HepG2 (cell line): ENCODE data around the gene CD300LF. TPM values are rescaled to one million over a fixed set of nuclear protein-coding genes. Genes with fewer than 3 reads are reported as not detected.
A peak's percentile ranks its signal among the peaks of the same experiment; 100 is the strongest.

Experiments
- ATAC-seq: fragments of 200-7000 bp; cut with Tn5 transposase; 3 replicates; pipeline ENCODE4 v1.9.1; 2020; ENCODE audit warnings: mild to moderate bottlenecking, moderate library complexity
- BruUV-seq: library from RNA; stranded (reverse); fragments of 400-500 nt; replicated peaks from 2 replicates; lab custom pipeline; 2021; lab: Mats Ljungman, UMichigan
- CTCF ChIA-PET: fragments of 300-600 bp; formaldehyde crosslinking; extraction: SDS; loops from one replicate; lab custom pipeline; 2021; ENCODE audit warnings: low total read pairs, inconsistent platforms, low intra/inter-chr PET ratio; lab: Yijun Ruan, JAX
- POLR2A ChIA-PET: fragments of 350-600 bp; sonication (Branson Sonifier 250); formaldehyde crosslinking; loops from one replicate; lab custom pipeline; 2020; ENCODE audit warnings: antibody characterized with exemption, inconsistent platforms; lab: Yijun Ruan, JAX
- DNase-seq: peaks from one replicate; pipeline ENCODE4 v3.0.0-alpha.2; 2015; ENCODE audit warnings: low spot score
- FAIRE-seq: peaks from 3 replicates; lab custom pipeline; 2011; peaks lifted over from hg19 to GRCh38; lab: Jason Lieb, UNC
- H2AFZ ChIP-seq: one replicate; pipeline ENCODE4 v1.6.1; 2011; ENCODE audit warnings: low read length, inconsistent platforms
- H3K27ac ChIP-seq: fragments of 300-600 bp; 3 replicates; pipeline ENCODE4 v1.8.0; 2011; ENCODE audit warnings: mixed run types, mild to moderate bottlenecking, mixed read lengths, low read length, inconsistent platforms; ENCODE audit not compliant: insufficient read depth; ENCODE audit errors: extremely low read length
- H3K27me3 ChIP-seq, 2 experiments: fragments of 200-600 bp in 1 of 2; 2 replicates in 1 of 2; 3 replicates in 1 of 2; pipeline versions ENCODE4 v1.6.0 to v1.8.0; 2011; ENCODE audit warnings: low read length in 2 of 2, mild to moderate bottlenecking in 2 of 2, moderate library complexity in 2 of 2, inconsistent platforms in 1 of 2; ENCODE audit not compliant: insufficient read depth in 2 of 2, control insufficient read depth in 1 of 2
- H3K36me3 ChIP-seq, 2 experiments: fragments of 200-600 bp in 1 of 2; replicated peaks in 1 of 2; 2 replicates in 1 of 2; 3 replicates in 1 of 2; pipeline versions ENCODE4 v1.5.1 to v1.8.0; 2011; ENCODE audit warnings: low read length in 2 of 2, inconsistent platforms in 1 of 2; ENCODE audit not compliant: insufficient read depth in 2 of 2, control insufficient read depth in 1 of 2
- H3K4me1 ChIP-seq: 2 replicates; pipeline ENCODE4 v1.5.1; 2012; ENCODE audit warnings: low read length, inconsistent platforms; ENCODE audit not compliant: insufficient read depth
- H3K4me2 ChIP-seq: 2 replicates; pipeline ENCODE4 v1.6.0; 2011; ENCODE audit warnings: low read depth, low read length, inconsistent platforms
- H3K4me3 ChIP-seq, 3 experiments: fragments of 200-600 bp in 1 of 3; sonication (generic), shearing (Covaris generic) in 1 of 3; replicated peaks in 1 of 3; 2 replicates each; pipeline ENCODE4 v1.5.1; 2011 to 2016; ENCODE audit warnings: low read length in 3 of 3, inconsistent platforms in 2 of 3, low read depth in 2 of 3, mild to moderate bottlenecking in 2 of 3, control low read depth in 1 of 3, mixed read lengths in 1 of 3; ENCODE audit not compliant: insufficient read depth in 1 of 3
- H3K79me2 ChIP-seq: one replicate; pipeline ENCODE4 v1.6.1; 2011; ENCODE audit warnings: low read length, inconsistent platforms; ENCODE audit not compliant: insufficient read depth
- H3K9ac ChIP-seq: 2 replicates; pipeline ENCODE4 v1.6.0; 2011; ENCODE audit warnings: mild to moderate bottlenecking, low read depth, low read length, inconsistent platforms; ENCODE audit not compliant: insufficient read depth
- H3K9me3 ChIP-seq: 2 replicates; pipeline ENCODE4 v1.5.1; 2012; ENCODE audit warnings: mild to moderate bottlenecking, low read length
- H4K20me1 ChIP-seq: 2 replicates; pipeline ENCODE4 v1.6.0; 2011; ENCODE audit warnings: inconsistent platforms, mild to moderate bottlenecking, low read length, moderate library complexity; ENCODE audit not compliant: insufficient read depth
- BCL6 ChIP-seq: IDR thresholded peaks from 2 replicates; pipeline ENCODE4 v1.6.1; 2016; ENCODE audit warnings: missing genetic modification reagents, missing compliant biosample characterization
- GABPB1 ChIP-seq: IDR thresholded peaks from 2 replicates; pipeline ENCODE4 v1.6.1; 2016; ENCODE audit warnings: mild to moderate bottlenecking, missing genetic modification reagents, moderate library complexity, missing compliant biosample characterization
- PATZ1 ChIP-seq: sonication (generic); formaldehyde crosslinking; IDR thresholded peaks from 2 replicates; pipeline ENCODE4 v1.4.0; 2020; ENCODE audit warnings: missing genetic modification reagents
- SP1 ChIP-seq, 2 experiments: fragments of 450-650 bp in 1 of 2; sonication (generic) in 1 of 2; formaldehyde crosslinking in 1 of 2; IDR thresholded peaks; 2 replicates each; pipeline versions ENCODE4 v1.4.0 to v1.6.1; 2016 to 2020; ENCODE audit warnings: missing genetic modification reagents in 1 of 2
- ZBTB7A ChIP-seq: sonication (generic); formaldehyde crosslinking; IDR thresholded peaks from 2 replicates; pipeline ENCODE4 v1.8.0; 2022; ENCODE audit warnings: mild to moderate bottlenecking, missing genetic modification reagents
- ZNF101 ChIP-seq: sonication (generic); formaldehyde crosslinking; IDR thresholded peaks from 2 replicates; pipeline ENCODE4 v1.4.0; 2020; ENCODE audit warnings: mild to moderate bottlenecking, low read depth, missing genetic modification reagents, borderline replicate concordance
- ZNF256 ChIP-seq: sonication (generic); formaldehyde crosslinking; conservative IDR thresholded peaks from 2 replicates; pipeline ENCODE4 v1.4.0; 2020; ENCODE audit warnings: missing genetic modification reagents
- ZNF724P ChIP-seq: sonication (generic); formaldehyde crosslinking; IDR thresholded peaks from 2 replicates; pipeline ENCODE4 v1.8.0; 2022; ENCODE audit warnings: missing genetic modification reagents, borderline replicate concordance
- ZSCAN25 ChIP-seq: sonication (generic); formaldehyde crosslinking; IDR thresholded peaks from 2 replicates; pipeline ENCODE4 v1.8.0; 2022; ENCODE audit warnings: mild to moderate bottlenecking, missing genetic modification reagents
- WGBS: methylation state at CpG from one replicate; pipeline ENCODE4 v1.1.6; 2017; ENCODE audit warnings: low lambda C conversion rate; 5-methylcytosine and 5-hydroxymethylcytosine counted together
- in situ Hi-C: cut with HindIII; loops from 2 replicates; pipeline ENCODE4 v1.10.0; 2017; ENCODE audit warnings: low pct_unique_long_range_greater_than_20kb; ENCODE audit not compliant: extremely low pct_ligation_motif_present
- intact Hi-C: fragments of 100-400 bp; cut with micrococcal nuclease; formaldehyde crosslinking; loops from one replicate; pipeline ENCODE4 v1.10.0; 2022; ENCODE audit not compliant: unreplicated experiment
- polyA plus RNA-seq, 8 experiments: library from polyadenylated mRNA; depleted of rRNA in 3 of 8; stranded (reverse) in 7 of 8; unstranded in 1 of 8; fragments of >200 nt; fragmentation: Illumina TruSeq in 4 of 8; extraction: Trizol in 4 of 8; gene quantifications; 2 replicates each; pipeline versions ENCODE4 v1.2.1 to v1.2.3, GENCODE V29; 2011 to 2016; ENCODE audit warnings: low read depth in 4 of 8, missing spikeins in 1 of 8, mixed read lengths in 1 of 8; ENCODE audit not compliant: insufficient read depth in 1 of 8
- total RNA-seq, 5 experiments: library from RNA; depleted of rRNA; stranded (reverse); fragments of >200 nt; fragmentation: Illumina TruSeq; extraction: Trizol; gene quantifications; 2 replicates each; pipeline ENCODE4 v1.2.3, GENCODE V29; 2016; ENCODE audit warnings: low read depth in 1 of 5
- TF ChIP-seq, protein P1 (sequence below): sonication (generic); formaldehyde crosslinking; IDR thresholded peaks from 2 replicates; pipeline ENCODE4 v1.4.0; 2020; ENCODE audit warnings: missing genetic modification reagents

CD300LF gene
- total and polyA plus RNA-seq, 2 of the 13 experiments (the other 11 are each of a cell fraction or from before 2014, with no cell fraction given), result not detected

- ATAC-seq, result no peak
- TF ChIP-seq, protein P1, sequence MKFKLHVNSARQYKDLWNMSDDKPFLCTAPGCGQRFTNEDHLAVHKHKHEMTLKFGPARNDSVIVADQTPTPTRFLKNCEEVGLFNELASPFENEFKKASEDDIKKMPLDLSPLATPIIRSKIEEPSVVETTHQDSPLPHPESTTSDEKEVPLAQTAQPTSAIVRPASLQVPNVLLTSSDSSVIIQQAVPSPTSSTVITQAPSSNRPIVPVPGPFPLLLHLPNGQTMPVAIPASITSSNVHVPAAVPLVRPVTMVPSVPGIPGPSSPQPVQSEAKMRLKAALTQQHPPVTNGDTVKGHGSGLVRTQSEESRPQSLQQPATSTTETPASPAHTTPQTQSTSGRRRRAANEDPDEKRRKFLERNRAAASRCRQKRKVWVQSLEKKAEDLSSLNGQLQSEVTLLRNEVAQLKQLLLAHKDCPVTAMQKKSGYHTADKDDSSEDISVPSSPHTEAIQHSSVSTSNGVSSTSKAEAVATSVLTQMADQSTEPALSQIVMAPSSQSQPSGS (CRISPR knock-in tag), result no peak
- TF ChIP-seq GABPB1 (CRISPR knock-in tag), result peak; percentile 20; the same call in 1 of the 2 replicates
- no peak for TF ChIP-seq ZNF256 (CRISPR knock-in tag)
- 0 out of 2 replicates have a peak, but pooled peaks have one; percentile 14 for TF ChIP-seq ZBTB7A (CRISPR knock-in tag)
- TF ChIP-seq PATZ1 (CRISPR knock-in tag), result peak; percentile 48; the same call in 1 of the 2 replicates
- 0 out of 2 replicates have a peak, but pooled peaks have one; percentile 21 for TF ChIP-seq ZSCAN25 (CRISPR knock-in tag)
- TF ChIP-seq SP1 (IDR thresholded peaks at IDR 0.05), result no peak
- no peak for TF ChIP-seq SP1 (CRISPR knock-in tag; IDR thresholded peaks at IDR 0.05)
- no peak for TF ChIP-seq ZNF101
- 0 out of 2 replicates have a peak, but pooled peaks have one; percentile 22 for TF ChIP-seq ZNF724P (CRISPR knock-in tag)
- TF ChIP-seq BCL6 (CRISPR knock-in tag), result peak; percentile 43
- ChIA-PET POLR2A (interaction anchor here (1.1 to 1.9 kb wide), 6 partner anchors 10 to 132 kb away, joined by 3 to 17 read pairs (median 6); partner anchors contain the start of gene FDXR), CTCF (interaction anchor here (1.3 kb wide), 1 partner anchor 40 kb away, joined by 3 read pairs; no protein-coding TSS in a partner anchor)
- WGBS, result 28% methylated on average over 17 of the region's 17 CpGs
- no peaks in the 10 kb centered on the region for H4K20me1 ChIP-seq
- H3K27ac ChIP-seq, result no peak overlapping the region
- no TSS peak for BruUV-seq
- no peaks in the 10 kb centered on the region for H3K9me3 ChIP-seq
- in situ Hi-C loops (no loop called here), intact Hi-C loops (no loop called here)
- H3K4me3 ChIP-seq, result peak overlapping the region in 1 of 3 experiments; percentile 27; a peak in 1 of 6 replicates
- FAIRE-seq, result no peak
- no peaks in the 10 kb centered on the region for H3K36me3 ChIP-seq
- no peak overlapping the region for H2AFZ ChIP-seq
- peaks cover 5 to 25% of the 10 kb centered on the region in 2 experiments; a peak in 2 of 5 replicates for H3K27me3 ChIP-seq
- peaks cover 78% of the 10 kb centered on the region for H3K4me1 ChIP-seq
- no peaks in the 10 kb centered on the region for H3K79me2 ChIP-seq
- peak overlapping the region; percentile 38 for H3K4me2 ChIP-seq
- DNase-seq, result no peak
- H3K9ac ChIP-seq, result no peak overlapping the region
Measured at GRCh38 chr17:74740641-74741387, 28.1 kb upstream of the CD300LF start.
